ENCODE data around the gene FLACC1.

- TF ChIP-seq CTCF (IDR thresholded peaks at IDR 0.05; ENCODE audit: low read depth, low read length, missing input control) (no peak), MAX (IDR thresholded peaks at IDR 0.05) (no peak), EGR1 (IDR thresholded peaks at IDR 0.05; ENCODE audit: low read depth in 2 of 2) (no peak), SP1 (IDR thresholded peaks at IDR 0.05) (no peak)
Observed at GRCh38 chr2:201319511-201319910, 37.6 kb downstream of the FLACC1 start.
